Panc1 (cell line): ENCODE data around the gene PLCB4. TPM values are rescaled to one million over a fixed set of nuclear protein-coding genes. Genes with fewer than 3 reads are reported as not detected.

Source experiments
- ATAC-seq: fragments of 200-7000 bp; cut with Tn5 transposase; 2 replicates; pipeline ENCODE4 v1.9.1; 2020; ENCODE audit warnings: mild to moderate bottlenecking, moderate library complexity
- BruUV-seq: library from RNA; stranded (reverse); fragments of 400-500 nt; replicated peaks from 2 replicates; lab custom pipeline; 2021; lab: Mats Ljungman, UMichigan
- CTCF ChIA-PET: fragments of 300-600 bp; sonication (Branson Sonifier 250); formaldehyde crosslinking; loops from one replicate; lab custom pipeline; 2022; ENCODE audit warnings: antibody characterized with exemption; lab: Charles Lee
- POLR2A ChIA-PET: fragments of 300-600 bp; sonication (Branson Sonifier 250); formaldehyde crosslinking; loops from one replicate; lab custom pipeline; 2022; ENCODE audit warnings: antibody characterized with exemption; lab: Charles Lee
- DNase-seq: peaks from one replicate; pipeline ENCODE4 v3.0.0-alpha.2; 2010; ENCODE audit warnings: low read depth, low spot score
- H3K27ac ChIP-seq: 2 replicates; pipeline ENCODE4 v1.5.1; 2011; ENCODE audit warnings: mild to moderate bottlenecking, low read length, inconsistent platforms
- H3K27me3 ChIP-seq: fragments of 200-500 bp; sonication (Bioruptor generic); 2 replicates; pipeline ENCODE4 v1.6.0; 2014; ENCODE audit warnings: low read length, inconsistent platforms; ENCODE audit not compliant: control insufficient read depth, insufficient read depth
- H3K36me3 ChIP-seq: fragments of 200-500 bp; sonication (Bioruptor generic); 2 replicates; pipeline ENCODE4 v1.5.1; 2014; ENCODE audit warnings: inconsistent platforms, mild to moderate bottlenecking, low read length, moderate library complexity; ENCODE audit not compliant: control insufficient read depth, insufficient read depth
- H3K4me1 ChIP-seq: 2 replicates; pipeline ENCODE4 v1.5.1; 2011; ENCODE audit warnings: inconsistent platforms, mild to moderate bottlenecking, low read length, moderate library complexity; ENCODE audit not compliant: control insufficient read depth, insufficient read depth
- H3K4me3 ChIP-seq, 2 experiments: 2 replicates each; pipeline ENCODE4 v1.5.1; 2011 to 2012; ENCODE audit warnings: low read depth in 2 of 2, low read length in 2 of 2, mild to moderate bottlenecking in 2 of 2, inconsistent platforms in 1 of 2, moderate library complexity in 1 of 2
- H3K9me3 ChIP-seq: fragments of 200-500 bp; sonication (Bioruptor generic); 2 replicates; pipeline ENCODE4 v1.5.1; 2014; ENCODE audit warnings: low read depth, mild to moderate bottlenecking, inconsistent platforms, low read length, moderate library complexity; ENCODE audit not compliant: control insufficient read depth, insufficient read depth
- POLR2AphosphoS5 ChIP-seq: IDR thresholded peaks from 2 replicates; pipeline ENCODE4 v1.6.1; 2012; ENCODE audit warnings: mild to moderate bottlenecking, low read depth, low read length, moderate library complexity
- REST ChIP-seq, 2 experiments: IDR thresholded peaks; 2 replicates each; pipeline ENCODE4 v1.6.1; 2011 to 2012; ENCODE audit warnings: low read depth in 2 of 2, control low read depth in 1 of 2, low read length in 1 of 2, mild to moderate bottlenecking in 1 of 2, moderate library complexity in 1 of 2; ENCODE audit not compliant: insufficient read depth in 1 of 2
- SIN3A ChIP-seq: IDR thresholded peaks from 2 replicates; pipeline ENCODE4 v1.6.1; 2012; ENCODE audit warnings: low read depth, mild to moderate bottlenecking, low read length, moderate library complexity, borderline replicate concordance; ENCODE audit not compliant: insufficient read depth
- TCF7L2 ChIP-seq: IDR thresholded peaks from 2 replicates; pipeline ENCODE4 v1.6.1; 2011; ENCODE audit warnings: mild to moderate bottlenecking, low read depth, low read length, inconsistent platforms
- in situ Hi-C: cut with HindIII; loops from 2 replicates; pipeline ENCODE4 v1.10.0; 2016; ENCODE audit warnings: low sequenced_read_pairs, low pct_unique_long_range_greater_than_20kb
- intact Hi-C: fragments of 100-400 bp; cut with micrococcal nuclease; formaldehyde crosslinking; loops from one replicate; pipeline ENCODE4 v1.10.0; 2022; ENCODE audit not compliant: unreplicated experiment
- total RNA-seq: library from RNA; stranded (reverse); gene quantifications from one replicate; pipeline ENCODE4 v1.2.1, GENCODE V29; 2021; ENCODE audit not compliant: unreplicated experiment
- TF ChIP-seq, protein P1 (sequence below): fragments of 450-650 bp; IDR thresholded peaks from 2 replicates; pipeline ENCODE4 v1.5.1; 2017; ENCODE audit warnings: mild to moderate bottlenecking

PLCB4 gene
- total RNA-seq, 1 experiment from 2014 or later, result 1.5 TPM

DNA sequence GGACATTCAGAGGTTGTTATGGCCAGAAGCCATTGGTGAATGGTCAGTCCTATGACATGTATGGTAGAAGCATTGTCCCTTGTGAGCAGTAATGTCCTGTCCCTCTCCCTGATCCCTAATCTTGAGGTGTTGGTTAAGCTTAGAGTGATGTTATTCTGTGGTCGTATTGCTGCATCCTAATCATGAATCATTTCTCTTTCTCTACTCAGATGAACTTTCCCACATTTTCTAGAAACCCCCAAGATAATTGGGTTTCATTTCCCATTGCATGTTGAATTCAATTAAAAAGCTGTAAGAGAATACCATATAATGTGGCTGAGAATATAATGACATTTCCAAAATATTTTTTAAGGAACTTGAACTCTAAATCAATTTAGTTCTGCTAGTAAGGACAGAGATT, 175.1 kb downstream of the PLCB4 start:
- POLR2A ChIA-PET, result no interaction called here
- H3K4me1 ChIP-seq, result no peaks in the 10 kb centered on the region
- in situ Hi-C loops, result no loop called here
- H3K4me3 ChIP-seq, result no peak overlapping the region
- no TSS peak for BruUV-seq
- intact Hi-C loops, result no loop called here
- ATAC-seq (no peak), DNase-seq (no peak)
- no peaks in the 10 kb centered on the region for H3K36me3 ChIP-seq
- CTCF ChIA-PET, result no interaction called here
- H3K27ac ChIP-seq, result no peak overlapping the region
- H3K9me3 ChIP-seq, result no peaks in the 10 kb centered on the region
- no peaks in the 10 kb centered on the region for H3K27me3 ChIP-seq
- TF ChIP-seq, protein P1, sequence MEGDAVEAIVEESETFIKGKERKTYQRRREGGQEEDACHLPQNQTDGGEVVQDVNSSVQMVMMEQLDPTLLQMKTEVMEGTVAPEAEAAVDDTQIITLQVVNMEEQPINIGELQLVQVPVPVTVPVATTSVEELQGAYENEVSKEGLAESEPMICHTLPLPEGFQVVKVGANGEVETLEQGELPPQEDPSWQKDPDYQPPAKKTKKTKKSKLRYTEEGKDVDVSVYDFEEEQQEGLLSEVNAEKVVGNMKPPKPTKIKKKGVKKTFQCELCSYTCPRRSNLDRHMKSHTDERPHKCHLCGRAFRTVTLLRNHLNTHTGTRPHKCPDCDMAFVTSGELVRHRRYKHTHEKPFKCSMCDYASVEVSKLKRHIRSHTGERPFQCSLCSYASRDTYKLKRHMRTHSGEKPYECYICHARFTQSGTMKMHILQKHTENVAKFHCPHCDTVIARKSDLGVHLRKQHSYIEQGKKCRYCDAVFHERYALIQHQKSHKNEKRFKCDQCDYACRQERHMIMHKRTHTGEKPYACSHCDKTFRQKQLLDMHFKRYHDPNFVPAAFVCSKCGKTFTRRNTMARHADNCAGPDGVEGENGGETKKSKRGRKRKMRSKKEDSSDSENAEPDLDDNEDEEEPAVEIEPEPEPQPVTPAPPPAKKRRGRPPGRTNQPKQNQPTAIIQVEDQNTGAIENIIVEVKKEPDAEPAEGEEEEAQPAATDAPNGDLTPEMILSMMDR, result no peak
- TF ChIP-seq POLR2AphosphoS5 (no peak), SIN3A (no peak), REST (IDR thresholded peaks at IDR 0.05; ENCODE audit: insufficient read depth in 1 of 2, low read depth in 2 of 2, low read length in 1 of 2) (no peak), TCF7L2 (no peak)

DNA sequence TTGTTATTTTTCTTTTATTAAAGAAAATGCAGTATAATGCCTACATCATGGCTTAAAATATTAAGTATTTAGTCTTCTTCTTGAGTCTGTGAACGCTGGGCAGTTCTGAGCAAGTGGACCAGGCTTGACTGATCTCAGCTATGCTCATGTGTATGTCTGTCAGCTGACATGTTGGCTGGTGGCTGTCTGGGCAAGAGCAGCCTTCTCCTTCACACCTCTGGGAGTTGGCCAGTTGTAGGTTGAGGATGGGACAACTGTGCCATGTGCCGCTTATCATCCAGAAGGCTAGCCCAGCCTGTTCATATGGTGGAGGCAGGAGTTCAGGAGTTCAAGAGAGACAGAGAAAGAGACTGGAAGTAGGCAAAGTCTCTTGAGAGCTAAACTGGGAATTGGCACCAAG, 175.9 kb downstream of the PLCB4 start:
- TF ChIP-seq, protein P1, result no peak
- TF ChIP-seq REST (IDR thresholded peaks at IDR 0.05; ENCODE audit: insufficient read depth in 1 of 2, low read depth in 2 of 2, low read length in 1 of 2) (no peak), TCF7L2 (no peak), POLR2AphosphoS5 (no peak), SIN3A (no peak)
- ATAC-seq, result no peak
- Histone ChIP-seq H3K27me3 (no peaks in the 10 kb centered on the region), H3K4me3 (no peak overlapping the region), H3K36me3 (no peaks in the 10 kb centered on the region), H3K9me3 (no peaks in the 10 kb centered on the region), H3K27ac (no peak overlapping the region), H3K4me1 (no peaks in the 10 kb centered on the region)
- no peak for DNase-seq
- no TSS peak for BruUV-seq
- ChIA-PET POLR2A (no interaction called here), CTCF (no interaction called here)
- intact Hi-C loops (no loop called here), in situ Hi-C loops (no loop called here)
